CD4-positive, alpha-beta T cell treated with Interleukin-2 at 100 ng/mL for 4 hours (primary cell): ENCODE data around the gene LYPD6.

Experiments used
- DNase-seq: peaks from one replicate; pipeline ENCODE4 v3.0.0-alpha.2; 2020; ENCODE audit warnings: low spot score

LYPD6 gene

GRCh38 chr2:149513461-149513860 is 183.1 kb downstream of the LYPD6 start:
- no peak for DNase-seq
